Astrocyte of the hippocampus (primary cell): ENCODE measurements around the gene GARS1.

Experiments used
- DNase-seq: peaks from one replicate; pipeline ENCODE4 v3.0.0; 2011; ENCODE audit warnings: low read depth, low spot score

GARS1 gene

DNA sequence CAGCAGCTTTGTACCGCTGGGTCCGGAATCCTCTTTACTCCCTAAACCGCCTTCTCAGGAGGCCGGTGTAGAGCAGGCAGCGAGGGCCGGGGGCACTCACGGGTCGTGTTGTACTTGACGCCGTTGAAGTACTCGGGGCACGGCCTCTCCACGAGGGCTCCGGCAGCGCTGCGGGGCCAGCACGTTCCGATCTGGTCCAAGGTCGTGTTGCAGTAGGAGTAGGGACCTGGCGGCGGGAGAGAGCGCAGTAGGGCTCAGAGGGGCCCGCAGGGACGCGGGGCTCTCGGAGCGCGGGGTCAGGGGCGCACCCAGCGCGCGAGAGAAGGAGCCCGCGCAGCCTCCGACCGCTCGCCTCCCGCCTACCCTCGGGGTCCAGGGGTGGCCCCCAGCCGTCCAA lies 87.1 kb downstream of the GARS1 start:
- no peak for DNase-seq

DNA sequence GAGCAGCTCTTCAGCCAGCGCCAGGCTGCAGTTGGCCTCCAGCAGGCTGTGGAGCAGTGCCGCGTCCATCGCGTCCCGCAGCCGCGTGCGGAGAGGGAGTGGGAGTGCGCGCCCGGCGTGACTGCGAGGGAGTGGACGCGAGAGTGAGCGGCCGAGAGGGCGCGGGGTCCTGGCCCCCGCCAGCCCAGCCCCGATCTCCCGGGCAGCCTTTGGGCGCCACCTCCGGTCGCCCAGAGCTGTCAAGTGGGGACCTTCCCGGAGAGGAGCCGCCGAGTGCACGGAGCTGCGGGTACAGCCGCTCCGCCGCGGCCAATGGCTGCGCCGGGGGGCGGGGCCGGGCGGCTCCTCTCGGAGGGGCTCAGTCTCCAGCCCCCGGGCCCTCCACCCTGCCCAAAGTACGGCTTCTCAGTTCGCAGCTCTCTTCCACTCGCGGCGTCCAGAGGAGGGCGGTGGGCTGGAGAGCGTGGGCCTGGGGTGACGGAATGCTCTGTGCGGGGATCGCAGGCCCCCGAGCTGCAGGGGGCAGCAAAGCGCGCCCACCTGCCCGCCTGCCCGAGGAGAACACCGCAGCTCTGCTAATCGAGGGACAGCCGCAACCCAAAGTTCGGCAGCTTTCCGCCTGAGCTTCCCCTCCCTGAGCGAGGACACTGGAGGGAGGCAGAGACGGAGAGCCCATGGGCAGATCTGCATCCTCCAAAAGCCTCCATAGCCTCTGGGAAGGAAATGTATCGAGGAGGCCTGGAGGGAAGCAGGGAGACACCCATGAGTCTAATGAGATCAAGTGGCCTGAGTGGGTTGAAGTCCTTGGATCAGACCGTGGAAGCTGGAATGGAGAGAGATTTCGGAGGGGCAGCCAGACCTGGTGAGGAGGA lies 87.8 kb downstream of the GARS1 start, which contains the start of gene CRHR2:
Gene CRHR2 (minus strand): TSS at position 245 of the 872 bp plus-strand sequence. CDS start 176 bp downstream, at position 69.
- DNase-seq, result peak; percentile 32

DNA sequence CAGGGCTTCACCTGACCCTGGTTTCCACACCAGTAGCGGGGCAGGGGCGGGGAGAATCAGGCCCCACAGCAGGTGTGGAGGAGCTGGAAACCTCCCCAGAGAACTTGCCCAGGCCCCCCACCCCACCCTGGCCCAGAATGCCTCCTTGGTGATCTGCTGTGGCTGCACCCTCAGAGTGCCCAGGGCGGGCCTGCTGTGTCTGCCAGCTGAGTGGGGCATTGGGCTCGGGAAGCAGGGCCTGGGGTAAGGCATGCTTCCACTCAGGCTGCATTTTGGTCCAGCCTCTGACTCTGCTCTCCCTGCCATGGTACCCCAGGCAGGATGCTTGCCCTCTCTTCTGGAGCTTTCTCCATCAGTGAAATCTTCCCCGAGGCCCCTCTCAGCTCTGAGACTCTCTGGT lies 88.6 kb downstream of the GARS1 start:
- DNase-seq, result no peak
